Measurements from ENCODE around the gene SAMD14.

DNA sequence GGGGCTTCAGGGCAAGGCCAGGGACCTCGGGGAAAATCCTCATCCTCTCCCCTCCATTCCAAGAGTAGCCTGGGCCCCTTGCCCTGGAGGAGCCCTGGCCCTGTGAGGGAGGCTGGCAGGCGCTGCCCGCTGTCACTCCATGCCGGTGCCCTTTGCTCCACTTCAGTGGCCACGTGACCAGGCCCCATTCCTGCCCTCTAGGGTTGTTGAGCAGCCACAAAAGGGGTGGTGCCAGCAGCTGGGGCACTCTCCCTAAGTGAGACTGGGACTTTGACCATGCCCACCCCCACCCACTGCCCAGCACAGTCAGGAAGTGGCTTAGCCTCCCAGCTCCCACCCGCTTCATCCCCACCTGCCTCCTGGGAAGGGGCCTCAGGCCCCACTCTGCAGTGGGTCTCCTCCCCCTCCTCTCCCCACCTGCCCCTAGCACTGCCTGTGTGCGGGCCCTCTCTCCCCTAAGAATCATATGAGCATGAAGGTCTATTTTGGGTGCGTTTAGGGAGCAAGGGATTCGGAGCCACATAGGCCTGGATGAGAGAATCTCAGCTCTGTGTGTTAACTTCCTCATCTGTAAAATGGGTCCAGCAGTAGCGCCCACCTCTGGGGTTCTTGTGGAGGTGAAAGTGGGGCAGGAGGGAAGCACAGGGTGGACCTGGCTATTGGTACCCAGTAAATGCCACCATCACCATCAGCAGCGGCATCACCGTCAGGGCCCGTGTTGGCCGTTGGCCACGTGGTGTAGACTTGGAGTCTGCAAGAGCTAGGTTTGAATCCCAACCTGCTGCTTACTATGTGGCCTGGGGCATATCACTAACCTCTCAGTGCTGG lies 27.6 kb downstream of the SAMD14 start:
- TF ChIP-seq EZH2 (IDR thresholded peaks at IDR 0.05; ENCODE audit: borderline replicate concordance, insufficient read depth, low read depth, low read length, poor library complexity, severe bottlenecking), result no peak
- no peak for TF ChIP-seq CTCF (IDR thresholded peaks at IDR 0.05)
